Gastrocnemius medialis (tissue), 4 donors: ENCODE measurements around the gene CPPED1.

ENCODE experiments used
- POLR2A ChIP-seq, 2 donors: fragments of 450-650 bp; IDR thresholded peaks; one replicate each; pipeline ENCODE4 v1.6.1; 2017; ENCODE audit warnings: antibody characterized with exemption in 2 of 2, mild to moderate bottlenecking in 2 of 2, moderate library complexity in 2 of 2
- TF ChIP-seq, protein P1 (sequence below), 5 experiments: fragments of 450-650 bp in 3 of 5; fragments of 200-600 bp in 2 of 5; sonication (generic) in 2 of 5; IDR thresholded peaks in 4 of 5; conservative IDR thresholded peaks in 1 of 5; 1 replicate in 4 of 5; 2 replicates in 1 of 5; pipeline ENCODE4 v1.5.1; 2016 to 2019; ENCODE audit warnings: antibody characterized with exemption in 5 of 5, mild to moderate bottlenecking in 3 of 5, moderate library complexity in 3 of 5

DNA sequence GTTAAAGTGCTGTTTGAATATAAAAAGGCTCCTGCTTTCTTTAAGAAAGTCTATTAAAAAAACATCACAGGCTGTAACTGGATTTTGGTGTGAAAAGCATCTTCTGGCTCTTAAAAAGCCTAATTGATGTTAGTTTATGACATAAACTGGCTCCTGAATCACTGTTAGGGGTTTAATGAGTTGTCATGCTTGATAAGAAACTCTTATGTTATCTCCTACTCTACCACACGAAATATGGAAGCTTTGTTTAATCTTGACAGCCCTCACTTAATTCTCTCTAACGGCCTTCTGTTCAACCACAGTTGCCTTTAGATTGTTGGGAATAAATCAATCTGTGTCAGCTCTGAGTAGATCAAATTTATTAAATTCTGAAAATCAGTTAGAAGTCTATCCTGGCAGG, 51.5 kb downstream of the CPPED1 start:
- TF ChIP-seq POLR2A (IDR thresholded peaks at IDR 0.05) = no peak
- TF ChIP-seq, protein P1, sequence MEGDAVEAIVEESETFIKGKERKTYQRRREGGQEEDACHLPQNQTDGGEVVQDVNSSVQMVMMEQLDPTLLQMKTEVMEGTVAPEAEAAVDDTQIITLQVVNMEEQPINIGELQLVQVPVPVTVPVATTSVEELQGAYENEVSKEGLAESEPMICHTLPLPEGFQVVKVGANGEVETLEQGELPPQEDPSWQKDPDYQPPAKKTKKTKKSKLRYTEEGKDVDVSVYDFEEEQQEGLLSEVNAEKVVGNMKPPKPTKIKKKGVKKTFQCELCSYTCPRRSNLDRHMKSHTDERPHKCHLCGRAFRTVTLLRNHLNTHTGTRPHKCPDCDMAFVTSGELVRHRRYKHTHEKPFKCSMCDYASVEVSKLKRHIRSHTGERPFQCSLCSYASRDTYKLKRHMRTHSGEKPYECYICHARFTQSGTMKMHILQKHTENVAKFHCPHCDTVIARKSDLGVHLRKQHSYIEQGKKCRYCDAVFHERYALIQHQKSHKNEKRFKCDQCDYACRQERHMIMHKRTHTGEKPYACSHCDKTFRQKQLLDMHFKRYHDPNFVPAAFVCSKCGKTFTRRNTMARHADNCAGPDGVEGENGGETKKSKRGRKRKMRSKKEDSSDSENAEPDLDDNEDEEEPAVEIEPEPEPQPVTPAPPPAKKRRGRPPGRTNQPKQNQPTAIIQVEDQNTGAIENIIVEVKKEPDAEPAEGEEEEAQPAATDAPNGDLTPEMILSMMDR (IDR thresholded peaks at IDR 0.05 in 4 of 5, conservative IDR thresholded peaks at IDR 0.05 in 1 of 5) = no peak
